ENCODE data around the gene PIK3CG.

Gene PIK3CG

GRCh38 chr7:106875508-106875907 is 10.4 kb downstream of the PIK3CG start:
- Histone ChIP-seq H3K4me1 (ENCODE audit: control insufficient read depth, insufficient read depth, low read length) (no peaks in the 10 kb centered on the region), H3K36me3 (ENCODE audit: control insufficient read depth in 2 of 2, insufficient read depth in 1 of 2, low read length in 2 of 2) (no peaks in the 10 kb centered on the region), H3K9me3 (ENCODE audit: control insufficient read depth, insufficient read depth, low read depth, low read length) (no peaks in the 10 kb centered on the region), H3K27ac (ENCODE audit: extremely low read depth, low read depth, low read length) (no peak overlapping the region), H3K4me3 (ENCODE audit: low read depth, low read length) (no peak overlapping the region)
- CTCF ChIA-PET: no interaction called here
- TF ChIP-seq ATF2 (tag by site-specific recombination; IDR thresholded peaks at IDR 0.05; ENCODE audit: low read depth) (no peak), ZBTB8A (tag by site-specific recombination; IDR thresholded peaks at IDR 0.05) (no peak), ZNF529 (tag by site-specific recombination; IDR thresholded peaks at IDR 0.05; ENCODE audit: insufficient replicate concordance) (no peak), ZNF169 (tag by site-specific recombination; IDR thresholded peaks at IDR 0.05) (no peak), ZNF571 (tag by site-specific recombination; IDR thresholded peaks at IDR 0.05) (no peak), ZNF473 (tag by site-specific recombination; IDR thresholded peaks at IDR 0.05) (no peak), ZNF521 (tag by site-specific recombination; IDR thresholded peaks at IDR 0.05) (no peak), EGR2 (tag by site-specific recombination; IDR thresholded peaks at IDR 0.05; ENCODE audit: low read depth) (no peak), ZNF623 (tag by site-specific recombination; IDR thresholded peaks at IDR 0.05) (no peak), ZNF155 (tag by site-specific recombination; IDR thresholded peaks at IDR 0.05) (no peak), ZNF175 (tag by site-specific recombination; IDR thresholded peaks at IDR 0.05) (no peak), ZNF837 (tag by site-specific recombination; IDR thresholded peaks at IDR 0.05) (no peak), ZNF394 (tag by site-specific recombination; IDR thresholded peaks at IDR 0.05; ENCODE audit: borderline replicate concordance) (no peak), ZXDB (tag by site-specific recombination; IDR thresholded peaks at IDR 0.05) (no peak), ZNF138 (tag by site-specific recombination; IDR thresholded peaks at IDR 0.05; ENCODE audit: borderline replicate concordance) (no peak), ZNF747 (tag by site-specific recombination; IDR thresholded peaks at IDR 0.05) (no peak), ZNF514 (tag by site-specific recombination; IDR thresholded peaks at IDR 0.05) (no peak)
- POLR2A ChIA-PET: no interaction called here

- ChIA-PET CTCF (no interaction called here), POLR2A (no interaction called here)
- Histone ChIP-seq H3K9me3 (ENCODE audit: control insufficient read depth, insufficient read depth, low read depth, low read length) (no peaks in the 10 kb centered on the region), H3K4me1 (ENCODE audit: control insufficient read depth, insufficient read depth, low read length) (no peaks in the 10 kb centered on the region), H3K4me3 (ENCODE audit: low read depth, low read length) (no peak overlapping the region), H3K36me3 (ENCODE audit: control insufficient read depth in 2 of 2, insufficient read depth in 1 of 2, low read length in 2 of 2) (no peaks in the 10 kb centered on the region), H3K27ac (ENCODE audit: extremely low read depth, low read depth, low read length) (no peak overlapping the region)
- TF ChIP-seq ZNF148 (tag by site-specific recombination; IDR thresholded peaks at IDR 0.05; ENCODE audit: borderline replicate concordance) (no peak), ZNF19 (tag by site-specific recombination; IDR thresholded peaks at IDR 0.05; ENCODE audit: low read depth) (no peak), ZNF416 (tag by site-specific recombination; IDR thresholded peaks at IDR 0.05) (no peak), ZEB2 (tag by site-specific recombination; IDR thresholded peaks at IDR 0.05) (no peak), ZXDB (tag by site-specific recombination; IDR thresholded peaks at IDR 0.05) (no peak), ZSCAN30 (tag by site-specific recombination; IDR thresholded peaks at IDR 0.05) (no peak), ZNF214 (tag by site-specific recombination; IDR thresholded peaks at IDR 0.05; ENCODE audit: borderline replicate concordance) (no peak), ZNF202 (tag by site-specific recombination; IDR thresholded peaks at IDR 0.05; ENCODE audit: borderline replicate concordance) (no peak), ZNF362 (tag by site-specific recombination; IDR thresholded peaks at IDR 0.05) (no peak), ZNF549 (tag by site-specific recombination; IDR thresholded peaks at IDR 0.05) (no peak), ZSCAN18 (tag by site-specific recombination; IDR thresholded peaks at IDR 0.05) (no peak), ZNF626 (tag by site-specific recombination; IDR thresholded peaks at IDR 0.05) (no peak), ZNF837 (tag by site-specific recombination; IDR thresholded peaks at IDR 0.05) (no peak), ZNF26 (tag by site-specific recombination; IDR thresholded peaks at IDR 0.05) (no peak)
Measured at GRCh38 chr7:106878748-106879439, 13.8 kb downstream of the PIK3CG start.
